ENCODE data around the gene DCTN5.
"Not testable (repeated sequence)": the region's sequence is repeated elsewhere in the genome, so short reads cannot be mapped to it uniquely, and the experiment has no call there.

Gene DCTN5

GRCh38 chr16:23640931-23641765 lies at the start of gene DCTN5, which contains the start of gene PALB2:
DCTN5 (plus strand) TSS chr16:23641466; CDS start chr16:23641543, 77 bp downstream.
PALB2 (minus strand) TSS chr16:23641310; CDS start chr16:23641157, 153 bp downstream.
- peak; percentile 51 for DNase-seq

- DNase-seq: no peak
These were observed 47.1 kb upstream of the DCTN5 start for GRCh38 chr16:23594186-23594585.

- DNase-seq: no peak
These were observed 45.9 kb upstream of the DCTN5 start for GRCh38 chr16:23595246-23595950.

GRCh38 chr16:23595951-23596720 lies 45.1 kb upstream of the DCTN5 start, which contains the start of gene NDUFAB1:
NDUFAB1 (minus strand) TSS chr16:23596316; CDS start chr16:23596290, 26 bp downstream.
- peak; percentile 33 for DNase-seq

- no peak for DNase-seq
These were observed 44.1 kb upstream of the DCTN5 start for GRCh38 chr16:23597003-23597756.

GRCh38 chr16:23607726-23608125 lies 33.5 kb upstream of the DCTN5 start:
- no peak for DNase-seq

- DNase-seq: no peak
These were observed 33.1 kb upstream of the DCTN5 start for GRCh38 chr16:23608194-23608593.

- DNase-seq: no peak
These were observed 31.3 kb upstream of the DCTN5 start for GRCh38 chr16:23609929-23610328.

- DNase-seq: not testable (repeated sequence)
These were observed 30.4 kb upstream of the DCTN5 start for GRCh38 chr16:23610905-23611304.

- no peak for DNase-seq
These were observed 29.3 kb upstream of the DCTN5 start for GRCh38 chr16:23611936-23612335.

GRCh38 chr16:23615805-23616204 lies 25.5 kb upstream of the DCTN5 start:
- no peak for DNase-seq

GRCh38 chr16:23624092-23624491 lies 17.2 kb upstream of the DCTN5 start:
- no peak for DNase-seq

GRCh38 chr16:23629516-23629915 lies 11.8 kb upstream of the DCTN5 start:
- no peak for DNase-seq

GRCh38 chr16:23631874-23632273 lies 9.4 kb upstream of the DCTN5 start:
- not testable (repeated sequence) for DNase-seq

- no peak for DNase-seq
These were observed 6.7 kb upstream of the DCTN5 start for GRCh38 chr16:23634461-23635036.

GRCh38 chr16:23635958-23636357 lies 5.3 kb upstream of the DCTN5 start:
- DNase-seq: no peak

- DNase-seq: no peak
These were observed 693 bp upstream of the DCTN5 start for GRCh38 chr16:23640615-23640930.

- DNase-seq: no peak
These were observed 1.0 kb downstream of the DCTN5 start for GRCh38 chr16:23642246-23642774.

- DNase-seq: no peak
These were observed 9.6 kb downstream of the DCTN5 start for GRCh38 chr16:23650674-23651416.

- DNase-seq: no peak
These were observed 10.7 kb downstream of the DCTN5 start for GRCh38 chr16:23651943-23652468.

GRCh38 chr16:23663918-23664317 lies 22.7 kb downstream of the DCTN5 start:
- no peak for DNase-seq
